AG04449 (cell line): Measurements from ENCODE around the gene CALN1.

Experiments
- CTCF ChIA-PET: fragments of 350-600 bp; formaldehyde crosslinking; extraction: SDS; loops from one replicate; lab custom pipeline; 2021; ENCODE audit warnings: antibody characterized with exemption; lab: Yijun Ruan, JAX
- POLR2A ChIA-PET: fragments of 400-600, 350-600 bp; formaldehyde crosslinking; extraction: SDS; loops from one replicate; lab custom pipeline; 2020; ENCODE audit warnings: antibody characterized with exemption, inconsistent platforms; lab: Yijun Ruan, JAX
- DNase-seq: peaks from one replicate; pipeline ENCODE4 v3.0.0-alpha.2; 2010; ENCODE audit warnings: low read depth, low spot score
- H3K4me3 ChIP-seq: 2 replicates; pipeline ENCODE4 v1.5.1; 2011; ENCODE audit warnings: low read depth, mild to moderate bottlenecking, control low read depth, low read length
- CTCF ChIP-seq: IDR thresholded peaks from one replicate; pipeline ENCODE4 v1.5.1; 2011; ENCODE audit warnings: mild to moderate bottlenecking, moderate library complexity, low read length, control low read depth, inconsistent platforms; ENCODE audit not compliant: insufficient read depth; ENCODE audit errors: missing control alignments

The CALN1 gene

DNA sequence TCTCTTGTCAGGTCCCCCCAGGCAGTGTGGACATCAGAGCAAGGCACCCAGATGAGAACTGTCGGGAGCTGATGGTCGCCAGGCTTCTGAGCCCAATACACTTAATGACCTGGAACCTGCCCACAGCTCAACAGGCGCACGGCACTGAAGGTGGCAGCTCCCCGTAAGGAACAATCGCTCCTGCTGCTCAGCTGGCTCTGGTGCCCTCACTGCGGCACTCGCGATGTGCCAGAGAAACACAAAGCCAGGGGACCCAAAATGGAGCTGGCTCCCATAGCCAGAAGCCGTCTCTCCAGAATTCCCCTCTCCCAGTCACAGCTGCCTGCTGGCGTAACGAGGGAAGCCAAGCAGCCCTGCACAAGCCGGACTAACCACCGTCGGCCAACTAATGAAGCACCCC is 6.3 kb downstream of the CALN1 start:
- POLR2A ChIA-PET = no interaction called here
- no peak for DNase-seq

GRCh38 chr7:72405418-72405817 is 6.7 kb downstream of the CALN1 start:
- no peak overlapping the region for H3K4me3 ChIP-seq
- DNase-seq = no peak
- POLR2A ChIA-PET = no interaction called here
- no peak for TF ChIP-seq CTCF
- CTCF ChIA-PET = no interaction called here

More for the DNA sequence above, 6.3 kb downstream of the CALN1 start:
- H3K4me3 ChIP-seq = no peak overlapping the region
- TF ChIP-seq CTCF = no peak
- CTCF ChIA-PET = no interaction called here

DNA sequence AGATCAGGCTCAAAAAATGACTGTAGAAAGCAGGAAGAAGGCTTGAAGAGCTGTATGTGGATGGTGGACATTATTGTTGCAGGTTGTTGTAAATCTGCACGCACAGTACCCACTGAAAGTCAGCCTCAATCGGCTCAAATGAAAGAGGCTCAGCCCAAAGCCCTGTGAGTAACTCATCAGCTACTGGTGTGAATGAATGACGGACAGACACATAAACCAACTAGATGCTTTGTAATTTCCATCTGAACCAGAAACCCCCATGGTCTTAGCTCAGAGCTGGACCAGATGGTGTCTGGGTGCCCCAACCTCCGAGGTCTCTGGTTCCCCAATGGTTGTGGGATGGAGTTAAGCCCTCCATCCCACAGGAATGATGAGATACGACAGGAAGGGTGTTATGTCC is 7.4 kb downstream of the CALN1 start:
- CTCF ChIA-PET = no interaction called here
- H3K4me3 ChIP-seq = no peak overlapping the region
- POLR2A ChIA-PET = no interaction called here
- no peak for TF ChIP-seq CTCF
- no peak for DNase-seq

GRCh38 chr7:72403458-72404076 is 8.6 kb downstream of the CALN1 start:
- H3K4me3 ChIP-seq = no peak overlapping the region
- POLR2A ChIA-PET = no interaction called here
- CTCF ChIA-PET = no interaction called here
- no peak for TF ChIP-seq CTCF
- no peak for DNase-seq

DNA sequence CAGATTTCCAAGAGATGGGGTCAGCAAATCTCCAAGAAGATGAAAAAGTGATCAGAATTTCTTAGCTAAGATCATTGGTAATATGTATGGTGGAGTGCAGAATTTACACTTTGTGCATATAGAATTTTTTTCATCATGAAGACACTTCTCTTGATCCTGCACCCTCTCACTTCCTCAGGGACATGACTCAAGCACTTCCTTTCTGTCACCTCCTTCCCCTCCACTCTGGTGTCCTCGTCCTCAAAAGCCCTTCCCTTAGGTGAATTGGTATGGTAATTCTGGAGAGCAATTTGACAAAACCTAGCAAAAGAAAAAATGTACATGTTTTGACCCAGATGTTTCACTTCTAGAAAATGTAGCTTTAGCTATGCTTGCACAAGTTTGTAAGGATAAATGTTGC is 18.1 kb downstream of the CALN1 start:
- CTCF ChIA-PET = no interaction called here
- POLR2A ChIA-PET = no interaction called here
- no peak for DNase-seq
- TF ChIP-seq CTCF = no peak
- no peak overlapping the region for H3K4me3 ChIP-seq

GRCh38 chr7:72391821-72392377 is 20.2 kb downstream of the CALN1 start:
- DNase-seq = no peak
- ChIA-PET POLR2A (no interaction called here), CTCF (no interaction called here)
- H3K4me3 ChIP-seq = no peak overlapping the region
- no peak for TF ChIP-seq CTCF
